Adipocyte (in vitro differentiated cells): ENCODE measurements around the gene RABEP1.
A peak's percentile ranks its signal among the peaks of the same experiment; 100 is the strongest.

ENCODE experiments used
- DNase-seq: peaks from one replicate; pipeline ENCODE4 v3.0.0-alpha.2; 2015; ENCODE audit warnings: low read depth
- H3K27me3 ChIP-seq: replicated peaks from 2 replicates; pipeline ENCODE4 v1.7.0; 2013; ENCODE audit warnings: mild to moderate bottlenecking, low read length, moderate library complexity; ENCODE audit not compliant: control insufficient read depth, insufficient read depth
- H3K36me3 ChIP-seq: 2 replicates; pipeline ENCODE4 v1.7.0; 2013; ENCODE audit warnings: low read length, mild to moderate bottlenecking, moderate library complexity; ENCODE audit not compliant: control insufficient read depth, insufficient read depth, severe bottlenecking
- H3K4me1 ChIP-seq: 2 replicates; pipeline ENCODE4 v1.7.0; 2013; ENCODE audit warnings: mild to moderate bottlenecking, low read length, moderate library complexity; ENCODE audit not compliant: control insufficient read depth, insufficient read depth
- H3K4me3 ChIP-seq: 2 replicates; pipeline ENCODE4 v1.7.0; 2013; ENCODE audit warnings: mild to moderate bottlenecking, low read length, moderate library complexity
- H3K9ac ChIP-seq: 2 replicates; pipeline ENCODE4 v1.7.0; 2013; ENCODE audit warnings: mild to moderate bottlenecking, low read length, moderate library complexity
- H3K9me3 ChIP-seq: 2 replicates; pipeline ENCODE4 v1.7.0; 2013; ENCODE audit warnings: mild to moderate bottlenecking, low read length, moderate library complexity; ENCODE audit not compliant: control insufficient read depth

RABEP1 gene

DNA sequence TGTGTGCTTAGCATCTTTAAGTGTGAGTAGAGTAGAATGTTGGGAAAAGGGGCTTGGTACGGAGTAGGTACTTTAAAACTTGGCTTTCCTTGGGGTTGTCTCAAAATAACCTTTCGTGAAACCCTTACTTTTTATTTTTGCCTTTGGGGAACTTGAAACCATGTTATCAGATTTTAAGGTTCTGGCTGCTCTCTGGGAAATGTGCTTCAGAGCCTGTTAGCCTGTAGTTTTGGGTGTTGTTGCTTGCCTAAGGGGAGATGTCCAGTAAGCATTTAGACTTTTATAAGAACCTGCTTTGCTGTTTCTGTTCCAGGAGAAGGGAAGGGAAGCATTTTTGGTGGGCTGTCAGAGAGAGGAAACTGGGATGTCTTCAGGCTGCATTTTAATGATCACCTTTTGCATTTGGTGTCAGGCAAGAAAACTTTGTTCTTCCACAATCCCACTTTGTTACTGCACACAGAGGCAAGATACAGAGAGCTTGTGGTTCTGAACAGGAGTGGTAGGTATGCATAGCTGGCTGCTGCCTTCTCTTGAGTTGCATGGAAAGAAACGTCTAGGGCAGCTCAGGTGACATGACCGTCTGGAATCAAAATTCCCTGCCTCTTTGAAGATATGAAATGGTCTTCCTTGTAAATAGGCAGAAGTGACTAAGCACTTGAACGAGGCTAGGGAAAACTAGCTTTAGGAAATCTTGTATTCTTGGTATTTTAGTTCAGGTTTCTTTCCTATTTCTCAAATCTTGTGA, 1.7 kb downstream of the RABEP1 start:
- no peaks in the 10 kb centered on the region for H3K36me3 ChIP-seq
- no peaks in the 10 kb centered on the region for H3K27me3 ChIP-seq
- peak overlapping the region; percentile 79 for H3K9ac ChIP-seq
- DNase-seq: peak; percentile 37
- H3K4me3 ChIP-seq: peak overlapping the region; percentile 90
- H3K4me1 ChIP-seq: peaks cover 21% of the 10 kb centered on the region
- H3K9me3 ChIP-seq: no peaks in the 10 kb centered on the region

DNA sequence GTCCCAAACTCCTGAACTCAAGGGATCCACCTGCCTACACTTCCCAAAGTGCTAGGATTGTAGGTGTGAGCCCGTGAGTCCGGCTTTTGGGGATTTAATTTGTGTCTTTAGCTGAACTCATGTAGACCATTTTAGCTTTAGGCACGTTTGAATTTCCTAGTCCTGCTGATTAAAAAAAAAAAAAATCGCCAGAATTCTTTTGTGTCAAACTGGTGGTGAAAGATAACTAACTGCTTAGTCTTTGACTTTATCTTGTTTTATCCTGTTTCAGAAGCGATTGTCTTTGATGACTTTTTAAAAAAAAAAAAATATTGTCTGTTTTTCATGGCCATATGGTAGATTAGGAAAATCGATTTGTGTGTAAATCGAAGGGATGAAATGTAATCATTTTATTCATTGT, 2.6 kb downstream of the RABEP1 start:
- Histone ChIP-seq H3K27me3 (no peaks in the 10 kb centered on the region), H3K9me3 (no peaks in the 10 kb centered on the region), H3K9ac (no peak overlapping the region), H3K4me3 (peak overlapping the region; percentile 90), H3K4me1 (peaks cover 21% of the 10 kb centered on the region), H3K36me3 (no peaks in the 10 kb centered on the region)
- no peak for DNase-seq

DNA sequence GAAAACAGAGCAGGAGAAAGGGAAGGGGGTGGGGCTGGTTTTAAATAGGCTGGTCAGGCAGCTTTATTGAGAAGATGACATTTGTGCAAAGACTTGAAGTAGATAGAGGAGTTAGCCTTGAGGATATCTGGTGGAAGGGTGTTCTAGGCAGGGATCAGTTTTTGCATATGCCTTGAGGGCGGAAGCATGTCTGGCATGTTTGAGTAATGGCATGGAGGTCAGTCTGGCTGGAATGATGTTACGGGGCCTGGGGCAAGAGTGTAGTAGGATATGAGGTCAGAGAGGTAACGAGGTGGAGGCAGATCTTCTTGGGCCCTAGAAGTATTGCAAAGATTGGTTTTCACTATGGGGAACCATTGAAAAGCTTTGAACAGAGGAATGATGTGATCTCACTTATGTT, 4.8 kb downstream of the RABEP1 start:
- Histone ChIP-seq H3K9me3 (no peaks in the 10 kb centered on the region), H3K9ac (no peak overlapping the region), H3K4me3 (no peak overlapping the region), H3K4me1 (peaks cover 21% of the 10 kb centered on the region), H3K36me3 (no peaks in the 10 kb centered on the region), H3K27me3 (no peaks in the 10 kb centered on the region)
- DNase-seq: no peak

- Histone ChIP-seq H3K27me3 (no peaks in the 10 kb centered on the region), H3K4me1 (no peaks in the 10 kb centered on the region), H3K4me3 (no peak overlapping the region), H3K36me3 (no peaks in the 10 kb centered on the region), H3K9ac (no peak overlapping the region), H3K9me3 (no peaks in the 10 kb centered on the region)
- no peak for DNase-seq
Measured at GRCh38 chr17:5291683-5292350, 9.7 kb downstream of the RABEP1 start.

- Histone ChIP-seq H3K36me3 (peaks cover 7% of the 10 kb centered on the region), H3K4me1 (peaks cover 5% of the 10 kb centered on the region), H3K9ac (no peak overlapping the region), H3K9me3 (no peaks in the 10 kb centered on the region), H3K27me3 (no peaks in the 10 kb centered on the region), H3K4me3 (no peak overlapping the region)
- no peak for DNase-seq
Measured at GRCh38 chr17:5297245-5297644, 15.2 kb downstream of the RABEP1 start.

DNA sequence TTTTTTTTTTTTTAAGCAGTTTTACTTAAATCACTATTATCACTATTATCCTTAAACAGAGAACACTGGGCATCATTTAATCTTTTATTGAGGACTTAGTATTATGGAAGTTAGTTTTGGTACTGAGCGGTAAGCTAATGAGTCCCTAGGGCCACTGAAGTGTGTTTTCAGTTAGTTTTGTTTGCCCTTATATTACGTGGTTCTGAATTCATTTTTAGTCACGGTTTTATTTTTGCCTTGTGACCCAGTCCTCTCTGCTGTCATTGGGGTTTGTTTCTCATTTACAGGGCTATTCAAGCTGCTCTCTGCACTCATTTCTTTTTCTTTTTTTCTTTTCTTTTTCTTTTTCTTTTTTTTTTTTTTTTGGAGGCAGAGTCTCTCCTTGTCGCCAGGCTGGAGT, 17.3 kb downstream of the RABEP1 start:
- peaks cover 5% of the 10 kb centered on the region for H3K4me1 ChIP-seq
- H3K36me3 ChIP-seq: peaks cover 7% of the 10 kb centered on the region
- H3K9me3 ChIP-seq: no peaks in the 10 kb centered on the region
- H3K4me3 ChIP-seq: no peak overlapping the region
- no peak overlapping the region for H3K9ac ChIP-seq
- no peaks in the 10 kb centered on the region for H3K27me3 ChIP-seq
- DNase-seq: no peak

DNA sequence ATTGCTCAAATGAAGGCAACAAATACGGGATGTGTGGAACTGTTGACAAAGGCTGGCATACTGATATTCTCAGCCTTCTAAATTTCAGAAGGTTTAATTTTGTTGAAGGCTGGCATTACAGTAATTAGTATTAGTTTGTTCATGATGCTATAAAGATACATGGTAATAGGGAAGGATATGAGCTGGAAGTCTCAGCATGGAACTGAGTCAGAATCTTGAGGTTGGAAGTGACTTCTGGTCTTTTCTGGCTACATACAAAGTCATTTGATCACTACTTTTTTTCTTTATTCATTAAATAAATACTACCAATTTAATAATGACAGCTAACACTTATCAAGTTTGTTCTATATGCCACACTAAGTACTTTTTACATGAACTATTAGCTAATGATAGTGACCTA, 22.6 kb downstream of the RABEP1 start:
- Histone ChIP-seq H3K4me3 (no peak overlapping the region), H3K27me3 (no peaks in the 10 kb centered on the region), H3K9me3 (no peaks in the 10 kb centered on the region), H3K36me3 (peaks cover 6% of the 10 kb centered on the region), H3K9ac (no peak overlapping the region), H3K4me1 (peaks cover 13% of the 10 kb centered on the region)
- no peak for DNase-seq

DNA sequence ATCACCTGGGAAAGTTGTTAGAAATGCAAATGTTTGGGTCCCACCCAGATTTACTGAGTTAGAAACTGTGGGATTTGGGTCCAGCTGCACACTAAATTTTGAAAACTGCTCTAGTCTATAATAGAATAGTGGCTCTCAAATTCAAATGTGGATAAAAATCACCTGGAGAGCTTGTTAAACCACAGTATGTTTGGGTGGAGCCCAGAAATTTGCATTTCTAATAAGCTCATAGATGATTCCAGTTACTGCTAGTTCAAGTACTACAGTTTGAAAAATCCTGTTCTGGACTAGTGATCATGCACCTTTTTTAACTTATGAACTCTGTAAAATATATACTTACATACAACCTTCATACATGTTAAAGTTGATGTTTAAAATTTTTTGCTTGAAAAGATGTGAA, 27.8 kb downstream of the RABEP1 start:
- H3K4me3 ChIP-seq: no peak overlapping the region
- H3K27me3 ChIP-seq: no peaks in the 10 kb centered on the region
- no peak overlapping the region for H3K9ac ChIP-seq
- H3K9me3 ChIP-seq: no peaks in the 10 kb centered on the region
- H3K4me1 ChIP-seq: peaks cover 8% of the 10 kb centered on the region
- no peak for DNase-seq
- peaks cover 16% of the 10 kb centered on the region for H3K36me3 ChIP-seq

GRCh38 chr17:5325851-5326250, 43.8 kb downstream of the RABEP1 start:
- H3K4me1 ChIP-seq: peaks cover 7% of the 10 kb centered on the region
- no peaks in the 10 kb centered on the region for H3K27me3 ChIP-seq
- H3K9me3 ChIP-seq: peaks cover 9% of the 10 kb centered on the region
- H3K9ac ChIP-seq: no peak overlapping the region
- H3K4me3 ChIP-seq: no peak overlapping the region
- DNase-seq: no peak
- H3K36me3 ChIP-seq: peaks cover 15% of the 10 kb centered on the region

GRCh38 chr17:5329784-5330557, 47.9 kb downstream of the RABEP1 start:
- Histone ChIP-seq H3K9ac (no peak overlapping the region), H3K9me3 (no peaks in the 10 kb centered on the region), H3K4me3 (no peak overlapping the region), H3K36me3 (peaks cover 21% of the 10 kb centered on the region), H3K27me3 (no peaks in the 10 kb centered on the region), H3K4me1 (peaks cover 7% of the 10 kb centered on the region)
- no peak for DNase-seq

DNA sequence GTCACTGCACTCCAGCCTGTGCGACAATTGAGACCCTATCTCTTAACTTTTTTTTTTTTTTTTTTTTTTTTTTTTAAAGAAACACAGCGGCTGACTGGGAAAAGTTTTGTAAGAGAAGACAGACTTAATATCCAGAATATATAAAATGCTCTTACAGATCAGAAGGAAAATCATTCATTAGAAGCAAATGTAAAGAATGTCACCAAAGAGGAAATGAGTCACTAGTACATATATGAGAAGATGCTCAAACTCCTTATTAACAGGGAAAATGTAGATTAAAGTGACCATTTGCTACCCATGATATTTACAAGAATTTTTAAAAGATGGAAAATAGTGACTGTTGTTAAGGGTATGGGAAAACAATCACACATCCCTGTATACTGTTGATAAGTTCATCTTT, 48.9 kb downstream of the RABEP1 start:
- H3K36me3 ChIP-seq: peaks cover 31% of the 10 kb centered on the region

More for the DNA sequence above, 48.9 kb downstream of the RABEP1 start:
- Histone ChIP-seq H3K4me1 (peaks cover 7% of the 10 kb centered on the region), H3K9ac (no peak overlapping the region), H3K4me3 (no peak overlapping the region), H3K9me3 (no peaks in the 10 kb centered on the region), H3K27me3 (no peaks in the 10 kb centered on the region)
- no peak for DNase-seq
